GM10266 (cell line): ENCODE results near the gene KCNH5.

ENCODE experiments used
- DNase-seq: peaks from one replicate; pipeline ENCODE4 v3.0.0; 2012; ENCODE audit errors: extremely low spot score
- CTCF ChIP-seq: IDR thresholded peaks from 2 replicates; pipeline ENCODE4 v1.5.1; 2012; ENCODE audit warnings: mild to moderate bottlenecking, low read depth; ENCODE audit not compliant: control insufficient read depth, insufficient read depth; ENCODE audit errors: missing control alignments

The KCNH5 gene

GRCh38 chr14:62673014-62673755 is 372.1 kb downstream of the KCNH5 start:
- no peak for DNase-seq
- no peak for TF ChIP-seq CTCF

- TF ChIP-seq CTCF: no peak
- no peak for DNase-seq
Measured at GRCh38 chr14:62670526-62670925, 374.7 kb downstream of the KCNH5 start.

- DNase-seq: no peak
- no peak for TF ChIP-seq CTCF
Measured at GRCh38 chr14:62667421-62667914, 377.8 kb downstream of the KCNH5 start.

- no peak for TF ChIP-seq CTCF
- no peak for DNase-seq
Measured at GRCh38 chr14:62665286-62665685, 380.0 kb downstream of the KCNH5 start.

GRCh38 chr14:62663456-62663821 is 381.8 kb downstream of the KCNH5 start:
- DNase-seq: no peak
- no peak for TF ChIP-seq CTCF

- no peak for TF ChIP-seq CTCF
- DNase-seq: no peak
Measured at GRCh38 chr14:62662811-62663455, 382.3 kb downstream of the KCNH5 start.

- no peak for DNase-seq
- TF ChIP-seq CTCF: no peak
Measured at GRCh38 chr14:62661818-62662217, 383.4 kb downstream of the KCNH5 start.
